ENCODE results near the gene RTP5. TPM values are rescaled to one million over a fixed set of nuclear protein-coding genes. Genes with fewer than 3 reads are reported as not detected.
A peak's percentile ranks its signal among the peaks of the same experiment; 100 is the strongest.

The RTP5 gene
- total and polyA plus RNA-seq, 11 donors: not detected

GRCh38 chr2:241894681-241895426, 25.3 kb downstream of the RTP5 start:
- peak in 3 of 5 donors; percentile 17 to 63 (median 26) for DNase-seq
- ATAC-seq: peak in 1 of 4 donors; percentile 13
- H3K27ac ChIP-seq: no peak overlapping the region
- peaks cover 0 to 14% (median under 1%) of the 10 kb centered on the region in 12 donors for H3K4me1 ChIP-seq
- H3K27me3 ChIP-seq: peaks cover 0 to 1% (median 0%) of the 10 kb centered on the region in 9 donors
- WGBS, 4 donors: 89 to 90% (median 89%) methylated on average over 17 to 28 of the region's 28 CpGs
- H3K9me3 ChIP-seq: no peaks in the 10 kb centered on the region
- no peaks in the 10 kb centered on the region for H3K36me3 ChIP-seq
- no peak overlapping the region for H3K4me3 ChIP-seq
- TF ChIP-seq, protein P1, sequence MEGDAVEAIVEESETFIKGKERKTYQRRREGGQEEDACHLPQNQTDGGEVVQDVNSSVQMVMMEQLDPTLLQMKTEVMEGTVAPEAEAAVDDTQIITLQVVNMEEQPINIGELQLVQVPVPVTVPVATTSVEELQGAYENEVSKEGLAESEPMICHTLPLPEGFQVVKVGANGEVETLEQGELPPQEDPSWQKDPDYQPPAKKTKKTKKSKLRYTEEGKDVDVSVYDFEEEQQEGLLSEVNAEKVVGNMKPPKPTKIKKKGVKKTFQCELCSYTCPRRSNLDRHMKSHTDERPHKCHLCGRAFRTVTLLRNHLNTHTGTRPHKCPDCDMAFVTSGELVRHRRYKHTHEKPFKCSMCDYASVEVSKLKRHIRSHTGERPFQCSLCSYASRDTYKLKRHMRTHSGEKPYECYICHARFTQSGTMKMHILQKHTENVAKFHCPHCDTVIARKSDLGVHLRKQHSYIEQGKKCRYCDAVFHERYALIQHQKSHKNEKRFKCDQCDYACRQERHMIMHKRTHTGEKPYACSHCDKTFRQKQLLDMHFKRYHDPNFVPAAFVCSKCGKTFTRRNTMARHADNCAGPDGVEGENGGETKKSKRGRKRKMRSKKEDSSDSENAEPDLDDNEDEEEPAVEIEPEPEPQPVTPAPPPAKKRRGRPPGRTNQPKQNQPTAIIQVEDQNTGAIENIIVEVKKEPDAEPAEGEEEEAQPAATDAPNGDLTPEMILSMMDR (IDR thresholded peaks at IDR 0.05): no peak
- no peak for TF ChIP-seq POLR2A (IDR thresholded peaks at IDR 0.05)
- intact Hi-C loops (cut with DNase I): no loop called here

GRCh38 chr2:241895427-241895711, 25.8 kb downstream of the RTP5 start:
- Histone ChIP-seq H3K27ac (no peak overlapping the region), H3K4me1 (peaks cover 0 to 19% (median 2%) of the 10 kb centered on the region in 12 donors), H3K4me3 (no peak overlapping the region), H3K27me3 (peaks cover 0 to 7% (median 0%) of the 10 kb centered on the region in 9 donors), H3K36me3 (no peaks in the 10 kb centered on the region), H3K9me3 (no peaks in the 10 kb centered on the region)
- 83 to 89% (median 84%) methylated on average over 7 to 11 of the region's 11 CpGs for WGBS, 4 donors
- intact Hi-C loops (cut with DNase I): no loop called here
- DNase-seq (peak in 1 of 5 donors; percentile 20), ATAC-seq (no peak)
- TF ChIP-seq, protein P1 (IDR thresholded peaks at IDR 0.05): no peak
- no peak for TF ChIP-seq POLR2A (IDR thresholded peaks at IDR 0.05)

DNA sequence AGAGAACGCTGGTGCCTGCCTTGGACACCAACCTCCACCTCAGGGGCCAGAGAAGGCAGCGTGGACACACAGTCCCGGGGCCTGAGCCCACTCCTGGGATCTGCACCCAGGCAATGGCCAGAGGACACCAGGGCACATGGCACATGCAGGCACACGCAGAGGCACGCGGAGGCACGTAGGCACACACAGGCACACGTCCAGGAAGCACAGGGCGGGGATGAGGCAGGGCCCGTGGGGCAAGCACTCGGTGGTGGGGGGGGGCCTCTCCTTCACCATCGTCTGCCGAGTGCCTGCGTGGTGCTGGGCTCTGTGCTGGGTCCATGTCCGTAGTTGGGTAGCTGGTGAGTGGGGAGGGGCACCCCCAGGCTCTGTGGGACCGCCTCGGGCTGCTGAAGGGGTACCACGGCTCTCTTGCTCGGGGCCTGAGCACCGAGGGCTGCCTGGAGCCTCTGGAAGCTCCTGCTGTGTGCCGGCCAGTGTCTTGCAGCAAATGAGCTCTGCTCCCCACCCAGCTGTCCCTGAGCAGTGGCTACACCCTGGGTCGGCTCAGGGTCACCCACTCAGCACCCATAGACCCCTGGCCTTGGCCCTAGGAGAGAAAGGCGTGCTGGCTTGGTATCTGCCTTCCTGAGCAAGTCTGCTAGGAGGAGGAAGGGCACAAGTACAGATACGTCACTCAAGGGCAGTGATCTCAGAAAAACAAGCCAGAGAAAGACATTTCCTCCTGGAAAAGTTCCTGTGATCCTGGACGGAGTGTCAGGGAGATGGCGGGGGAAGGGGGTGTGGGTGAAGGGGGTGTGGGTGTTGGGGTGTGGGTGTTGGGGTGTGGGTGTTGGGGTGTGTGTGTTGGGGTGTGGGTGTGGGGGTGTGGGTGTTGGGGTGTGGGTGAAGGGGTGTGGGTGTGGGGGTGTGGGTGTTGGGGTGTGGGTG, 26.4 kb downstream of the RTP5 start:
- Histone ChIP-seq H3K9me3 (no peaks in the 10 kb centered on the region), H3K27ac (no peak overlapping the region), H3K4me3 (no peak overlapping the region), H3K36me3 (no peaks in the 10 kb centered on the region), H3K4me1 (peaks cover 0 to 21% (median 2%) of the 10 kb centered on the region in 12 donors), H3K27me3 (peaks cover 0 to 13% (median 0%) of the 10 kb centered on the region in 9 donors)
- 51 to 68% (median 58%) methylated on average over 21 to 26 of the region's 26 CpGs for WGBS, 4 donors
- no peak for TF ChIP-seq POLR2A (IDR thresholded peaks at IDR 0.05)
- TF ChIP-seq, protein P1 (IDR thresholded peaks at IDR 0.05): no peak
- DNase-seq: peak in 3 of 5 donors; percentile 14 to 56 (median 21)
- intact Hi-C loops (cut with DNase I): no loop called here
- ATAC-seq: peak in 2 of 4 donors; percentile 6 to 39

DNA sequence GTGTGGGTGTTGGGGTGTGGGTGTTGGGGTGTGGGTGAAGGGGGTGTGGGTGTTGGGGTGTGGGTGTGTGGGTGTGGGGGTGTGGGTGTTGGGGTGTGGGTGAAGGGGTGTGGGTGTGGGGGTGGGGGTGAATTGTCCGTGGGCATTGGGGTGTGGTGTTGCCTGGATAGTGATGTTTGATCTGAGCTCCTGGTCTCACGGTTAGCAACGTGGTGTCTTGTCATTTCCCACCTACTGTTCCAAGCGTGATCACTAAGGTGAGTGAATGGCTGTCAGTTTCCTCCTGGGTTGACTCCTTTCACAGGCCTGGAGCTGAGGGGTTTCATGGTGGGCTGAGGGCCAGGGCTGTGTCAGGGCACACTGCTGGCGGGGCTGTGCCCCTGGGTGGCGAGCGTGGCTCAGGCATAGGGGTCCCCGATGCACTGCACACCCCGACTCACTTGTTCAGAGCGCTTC, 27.2 kb downstream of the RTP5 start:
- Histone ChIP-seq H3K36me3 (no peaks in the 10 kb centered on the region), H3K4me1 (peaks cover 0 to 23% (median 4%) of the 10 kb centered on the region in 12 donors), H3K4me3 (no peak overlapping the region), H3K27ac (no peak overlapping the region), H3K9me3 (no peaks in the 10 kb centered on the region), H3K27me3 (peaks cover 0 to 21% (median 0%) of the 10 kb centered on the region in 9 donors)
- DNase-seq (peak in 2 of 5 donors; percentile 3 to 52), ATAC-seq (no peak)
- TF ChIP-seq POLR2A (IDR thresholded peaks at IDR 0.05): no peak
- TF ChIP-seq, protein P1 (IDR thresholded peaks at IDR 0.05): no peak
- intact Hi-C loops (cut with DNase I): no loop called here
- 82 to 91% (median 87%) methylated on average over 8 to 10 of the region's 10 CpGs for WGBS, 4 donors

Measured in heart left ventricle (tissue), 16 donors.